HG03108 (cell line): ENCODE measurements around the gene DVL3.
A peak's percentile ranks its signal among the peaks of the same experiment; 100 is the strongest.
"Not testable (repeated sequence)": the region's sequence is repeated elsewhere in the genome, so short reads cannot be mapped to it uniquely, and the experiment has no call there.

Experiments used
- ATAC-seq: cut with Tn5 transposase; IDR thresholded peaks from one replicate; pipeline ENCODE4 v1.9.1; 2021; ENCODE audit warnings: moderate library complexity; ENCODE audit not compliant: unreplicated experiment

The DVL3 gene

GRCh38 chr3:184155644-184156521 lies 706 bp downstream of the DVL3 start:
- peak; percentile 9 for ATAC-seq

- ATAC-seq = no peak
These were observed 1.4 kb downstream of the DVL3 start for GRCh38 chr3:184156522-184156955.

GRCh38 chr3:184157206-184157605 lies 2.0 kb downstream of the DVL3 start:
- no peak for ATAC-seq

GRCh38 chr3:184158404-184158803 lies 3.2 kb downstream of the DVL3 start:
- no peak for ATAC-seq

- no peak for ATAC-seq
These were observed 5.3 kb downstream of the DVL3 start for GRCh38 chr3:184160456-184160855.

- ATAC-seq = not testable (repeated sequence)
These were observed 7.4 kb downstream of the DVL3 start for GRCh38 chr3:184162571-184163070.

GRCh38 chr3:184164648-184165330 lies 9.6 kb downstream of the DVL3 start:
- no peak for ATAC-seq

- no peak for ATAC-seq
These were observed 10.4 kb downstream of the DVL3 start for GRCh38 chr3:184165543-184165942.

GRCh38 chr3:184166671-184167070 lies 11.5 kb downstream of the DVL3 start:
- ATAC-seq = no peak

GRCh38 chr3:184167786-184168185 lies 12.6 kb downstream of the DVL3 start:
- no peak for ATAC-seq

GRCh38 chr3:184168363-184169120 lies 13.4 kb downstream of the DVL3 start:
- ATAC-seq = no peak

- no peak for ATAC-seq
These were observed 15.0 kb downstream of the DVL3 start for GRCh38 chr3:184169896-184170875.

- no peak for ATAC-seq
These were observed 16.4 kb downstream of the DVL3 start for GRCh38 chr3:184171562-184171961.

- no peak for ATAC-seq
These were observed 17.6 kb downstream of the DVL3 start for GRCh38 chr3:184172681-184173373.

- no peak for ATAC-seq
These were observed 18.2 kb downstream of the DVL3 start for GRCh38 chr3:184173374-184173722.

GRCh38 chr3:184174284-184174645 lies 19.1 kb downstream of the DVL3 start:
- ATAC-seq = no peak

GRCh38 chr3:184174646-184175492 lies 19.7 kb downstream of the DVL3 start, which contains the start of gene AP2M1:
Gene AP2M1 (plus strand): TSS chr3:184174855. CDS start chr3:184176994, 2,139 bp downstream.
- peak; percentile 97 for ATAC-seq

GRCh38 chr3:184175506-184175905 lies 20.3 kb downstream of the DVL3 start:
- ATAC-seq = no peak

- no peak for ATAC-seq
These were observed 20.8 kb downstream of the DVL3 start for GRCh38 chr3:184175981-184176376.
